ENCODE measurements around the gene LLCFC1. TPM values are rescaled to one million over a fixed set of nuclear protein-coding genes. Genes with fewer than 3 reads are reported as not detected.

LLCFC1 gene
- total and polyA plus RNA-seq, 2 experiments from 2014 or later, result not detected

DNA sequence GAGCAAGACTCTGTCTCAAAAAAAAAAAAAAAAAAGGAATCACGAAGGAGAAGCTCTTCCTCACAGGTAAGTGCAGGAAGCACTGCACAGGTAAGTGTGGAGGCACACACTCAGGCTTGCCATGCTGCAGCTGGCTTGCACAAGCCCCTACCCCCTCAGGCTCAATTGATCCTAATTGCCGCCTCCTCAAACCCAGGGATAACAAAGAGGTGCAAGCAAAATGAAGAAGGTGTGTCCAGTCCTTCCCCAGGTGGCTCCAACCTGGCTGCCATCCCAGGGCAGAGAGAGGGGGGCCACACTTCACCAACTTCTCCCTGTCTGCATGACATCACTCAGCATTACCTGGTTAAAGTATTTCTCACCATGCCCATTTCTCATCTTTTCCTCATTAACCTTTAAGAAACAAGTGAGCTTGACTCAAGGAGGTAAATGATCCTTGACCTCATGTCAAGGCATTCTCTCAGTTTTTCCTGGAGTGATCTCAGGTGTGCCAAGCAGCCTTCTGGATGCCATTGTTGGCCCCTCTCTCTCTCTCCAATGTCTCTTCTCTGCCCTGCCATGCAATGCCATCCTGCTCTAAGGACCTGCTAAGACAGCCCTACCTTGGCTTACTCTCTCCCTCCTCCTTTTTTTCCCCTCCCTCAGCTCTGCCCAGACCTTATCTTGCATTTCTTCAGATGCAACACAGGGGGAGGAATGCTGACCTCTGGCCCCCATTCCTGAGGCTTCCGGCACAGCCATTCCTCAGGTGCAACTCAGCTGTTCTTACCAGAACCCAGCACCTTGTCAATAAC lies 40.7 kb upstream of the LLCFC1 start:
- no peaks in the 10 kb centered on the region for H3K9me3 ChIP-seq (ENCODE audit: low read depth)
- H3K79me2 ChIP-seq, result no peaks in the 10 kb centered on the region
- H3K4me3 ChIP-seq, result no peak overlapping the region
- H3K4me2 ChIP-seq, result no peak overlapping the region
- 54% methylated on average over 3 of the region's 3 CpGs for WGBS (ENCODE audit: low lambda C conversion rate, missing lambda C conversion rate)
- no peaks in the 10 kb centered on the region for H3K9me2 ChIP-seq (replicated peaks; ENCODE audit: insufficient read depth)
- DNase-seq (ENCODE audit: low spot score), result no peak
- peaks cover 22% of the 10 kb centered on the region for H3K4me1 ChIP-seq (ENCODE audit: insufficient read depth)
- no peaks in the 10 kb centered on the region for H4K20me1 ChIP-seq (ENCODE audit: insufficient read depth, poor library complexity, severe bottlenecking)
- H3K36me3 ChIP-seq (replicated peaks; ENCODE audit: insufficient read depth, low read depth), result no peaks in the 10 kb centered on the region
- H3K27ac ChIP-seq, result no peak overlapping the region
- TF ChIP-seq, protein P1, sequence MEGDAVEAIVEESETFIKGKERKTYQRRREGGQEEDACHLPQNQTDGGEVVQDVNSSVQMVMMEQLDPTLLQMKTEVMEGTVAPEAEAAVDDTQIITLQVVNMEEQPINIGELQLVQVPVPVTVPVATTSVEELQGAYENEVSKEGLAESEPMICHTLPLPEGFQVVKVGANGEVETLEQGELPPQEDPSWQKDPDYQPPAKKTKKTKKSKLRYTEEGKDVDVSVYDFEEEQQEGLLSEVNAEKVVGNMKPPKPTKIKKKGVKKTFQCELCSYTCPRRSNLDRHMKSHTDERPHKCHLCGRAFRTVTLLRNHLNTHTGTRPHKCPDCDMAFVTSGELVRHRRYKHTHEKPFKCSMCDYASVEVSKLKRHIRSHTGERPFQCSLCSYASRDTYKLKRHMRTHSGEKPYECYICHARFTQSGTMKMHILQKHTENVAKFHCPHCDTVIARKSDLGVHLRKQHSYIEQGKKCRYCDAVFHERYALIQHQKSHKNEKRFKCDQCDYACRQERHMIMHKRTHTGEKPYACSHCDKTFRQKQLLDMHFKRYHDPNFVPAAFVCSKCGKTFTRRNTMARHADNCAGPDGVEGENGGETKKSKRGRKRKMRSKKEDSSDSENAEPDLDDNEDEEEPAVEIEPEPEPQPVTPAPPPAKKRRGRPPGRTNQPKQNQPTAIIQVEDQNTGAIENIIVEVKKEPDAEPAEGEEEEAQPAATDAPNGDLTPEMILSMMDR (IDR thresholded peaks at IDR 0.05; ENCODE audit: poor library complexity), result no peak
- TF ChIP-seq EZH2phosphoT487 (IDR thresholded peaks at IDR 0.05; ENCODE audit: low read depth, severe bottlenecking, unreplicated experiment), result no peak
- TF ChIP-seq EZH2 (IDR thresholded peaks at IDR 0.05; ENCODE audit: borderline replicate concordance), result no peak
- H3K27me3 ChIP-seq, result no peaks in the 10 kb centered on the region
- H2AFZ ChIP-seq, result no peak overlapping the region

GRCh38 chr7:142899661-142900060 lies 39.6 kb upstream of the LLCFC1 start:
- TF ChIP-seq, protein P1 (IDR thresholded peaks at IDR 0.05; ENCODE audit: poor library complexity), result no peak
- TF ChIP-seq EZH2 (IDR thresholded peaks at IDR 0.05; ENCODE audit: borderline replicate concordance), result no peak
- TF ChIP-seq EZH2phosphoT487 (IDR thresholded peaks at IDR 0.05; ENCODE audit: low read depth, severe bottlenecking, unreplicated experiment), result no peak
- WGBS (ENCODE audit: low lambda C conversion rate, missing lambda C conversion rate), result 66% methylated on average over 3 of the region's 3 CpGs

DNA sequence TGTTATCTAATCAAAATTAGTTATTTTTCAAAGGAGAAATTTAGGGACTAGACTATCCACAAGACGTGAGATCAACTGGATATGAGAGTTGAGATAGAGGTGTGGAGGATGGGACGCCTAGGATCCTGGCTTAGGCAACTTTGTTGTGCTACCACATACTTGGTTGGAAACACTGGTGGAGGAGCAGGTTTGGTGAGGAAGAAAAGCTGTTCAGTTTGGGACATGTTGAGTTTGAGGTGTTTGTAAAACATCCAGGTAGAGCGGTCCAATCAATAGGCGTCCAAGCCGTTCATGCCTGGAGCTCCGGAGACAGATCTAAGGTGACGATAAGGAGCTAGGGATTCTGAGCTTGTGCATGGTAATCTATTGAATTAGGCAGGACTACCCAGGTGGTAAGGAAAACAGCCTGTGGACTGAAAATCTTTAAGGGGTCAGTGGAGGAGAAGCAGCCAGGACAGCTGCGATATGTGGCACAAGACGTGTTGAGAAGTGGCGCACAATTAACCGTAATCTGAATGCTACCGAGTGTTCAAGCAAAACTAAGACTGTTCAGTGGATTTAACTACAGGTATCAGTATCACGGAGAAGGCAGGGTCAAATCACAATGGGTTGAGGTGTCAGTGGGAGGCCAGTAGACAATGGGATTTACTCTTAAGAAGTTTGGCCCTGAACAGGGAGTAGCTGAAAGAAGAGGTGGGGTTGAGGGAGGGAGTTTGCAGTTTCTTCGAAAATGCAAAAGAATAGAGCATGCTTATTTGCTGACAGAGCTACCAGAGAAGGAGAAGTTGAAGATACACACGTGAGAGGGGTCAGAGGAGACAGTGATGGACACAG lies 37.6 kb upstream of the LLCFC1 start:
- no peak overlapping the region for H3K27ac ChIP-seq
- no peaks in the 10 kb centered on the region for H3K4me1 ChIP-seq (ENCODE audit: insufficient read depth)
- 69% methylated on average over 15 of the region's 15 CpGs for WGBS (ENCODE audit: low lambda C conversion rate, missing lambda C conversion rate)
- no peak overlapping the region for H2AFZ ChIP-seq
- H3K36me3 ChIP-seq (replicated peaks; ENCODE audit: insufficient read depth, low read depth), result no peaks in the 10 kb centered on the region
- no peaks in the 10 kb centered on the region for H4K20me1 ChIP-seq (ENCODE audit: insufficient read depth, poor library complexity, severe bottlenecking)
- H3K27me3 ChIP-seq, result no peaks in the 10 kb centered on the region
- DNase-seq (ENCODE audit: low spot score), result no peak
- no peak overlapping the region for H3K4me2 ChIP-seq
- peaks cover 9% of the 10 kb centered on the region for H3K9me3 ChIP-seq (ENCODE audit: low read depth)
- no peaks in the 10 kb centered on the region for H3K79me2 ChIP-seq
- no peaks in the 10 kb centered on the region for H3K9me2 ChIP-seq (replicated peaks; ENCODE audit: insufficient read depth)
- TF ChIP-seq, protein P1 (IDR thresholded peaks at IDR 0.05; ENCODE audit: poor library complexity), result no peak
- no peak for TF ChIP-seq EZH2phosphoT487 (IDR thresholded peaks at IDR 0.05; ENCODE audit: low read depth, severe bottlenecking, unreplicated experiment)
- no peak for TF ChIP-seq EZH2 (IDR thresholded peaks at IDR 0.05; ENCODE audit: borderline replicate concordance)
- no peak overlapping the region for H3K4me3 ChIP-seq

More at GRCh38 chr7:142899661-142900060, 39.6 kb upstream of the LLCFC1 start:
- no peaks in the 10 kb centered on the region for H4K20me1 ChIP-seq (ENCODE audit: insufficient read depth, poor library complexity, severe bottlenecking)
- no peaks in the 10 kb centered on the region for H3K79me2 ChIP-seq
- H3K4me2 ChIP-seq, result no peak overlapping the region
- no peak overlapping the region for H3K4me3 ChIP-seq
- no peaks in the 10 kb centered on the region for H3K9me2 ChIP-seq (replicated peaks; ENCODE audit: insufficient read depth)
- no peaks in the 10 kb centered on the region for H3K27me3 ChIP-seq
- H3K27ac ChIP-seq, result no peak overlapping the region
- DNase-seq (ENCODE audit: low spot score), result no peak
- H3K9me3 ChIP-seq (ENCODE audit: low read depth), result peaks cover 3% of the 10 kb centered on the region
- no peak overlapping the region for H2AFZ ChIP-seq
- H3K4me1 ChIP-seq (ENCODE audit: insufficient read depth), result peaks cover 16% of the 10 kb centered on the region
- H3K36me3 ChIP-seq (replicated peaks; ENCODE audit: insufficient read depth, low read depth), result no peaks in the 10 kb centered on the region

All from hepatocyte (in vitro differentiated cells).